Activated CD4-positive, alpha-beta T cell treated with anti-CD3 and anti-CD28 coated beads, Interleukin-2, amount 50 U/mL, for 1 hour (primary cell): ENCODE results near the gene MRPS27.

Experiments
- DNase-seq: peaks from one replicate; pipeline ENCODE4 v3.0.0-alpha.2; 2020

The MRPS27 gene

DNA sequence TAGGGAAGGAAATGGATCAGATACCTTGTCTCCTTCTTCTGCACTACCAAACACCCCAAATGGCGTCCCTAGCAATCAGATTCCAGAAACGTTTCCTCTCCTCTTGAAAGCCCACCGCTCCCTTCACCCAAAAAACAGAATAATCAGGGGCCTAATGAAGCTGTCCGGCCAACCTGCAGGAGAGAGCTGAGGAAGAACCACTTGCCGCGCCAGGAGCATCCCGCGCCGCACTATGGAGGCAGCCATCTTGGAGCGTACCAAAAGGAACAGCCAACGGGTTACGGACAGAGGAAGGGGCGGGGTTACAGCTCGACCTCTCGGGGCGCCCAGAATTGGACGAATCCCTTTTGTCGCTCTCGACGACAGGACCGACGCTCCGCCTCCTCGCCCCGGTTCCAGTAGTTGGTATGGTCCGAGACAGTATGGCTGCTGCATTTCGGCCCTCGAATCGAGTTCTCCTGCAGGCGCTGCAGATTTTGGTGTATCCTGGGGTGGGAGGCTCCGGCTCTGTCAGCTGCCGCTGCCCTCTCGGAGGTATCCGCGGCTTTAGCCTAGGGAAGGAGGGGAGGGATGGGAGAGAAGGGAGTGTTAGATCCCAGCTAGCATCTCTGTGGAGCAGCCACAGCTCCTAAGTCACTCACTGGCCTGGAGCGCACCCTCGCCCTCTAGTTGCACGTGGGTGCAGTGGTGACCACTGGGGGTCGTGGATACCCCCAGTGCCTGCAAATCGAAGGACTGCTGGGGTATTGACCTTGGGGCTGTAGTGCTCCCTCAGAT is at the start of gene MRPS27, which contains the start of gene PTCD2:
Gene MRPS27 (minus strand): TSS at position 265 of the 777 bp plus-strand sequence. CDS start 19 bp downstream, at position 246.
Gene PTCD2 (plus strand): TSS at position 398 of the 777 bp plus-strand sequence. CDS start 10 bp downstream, at position 408.
- peak; percentile 93 for DNase-seq

DNA sequence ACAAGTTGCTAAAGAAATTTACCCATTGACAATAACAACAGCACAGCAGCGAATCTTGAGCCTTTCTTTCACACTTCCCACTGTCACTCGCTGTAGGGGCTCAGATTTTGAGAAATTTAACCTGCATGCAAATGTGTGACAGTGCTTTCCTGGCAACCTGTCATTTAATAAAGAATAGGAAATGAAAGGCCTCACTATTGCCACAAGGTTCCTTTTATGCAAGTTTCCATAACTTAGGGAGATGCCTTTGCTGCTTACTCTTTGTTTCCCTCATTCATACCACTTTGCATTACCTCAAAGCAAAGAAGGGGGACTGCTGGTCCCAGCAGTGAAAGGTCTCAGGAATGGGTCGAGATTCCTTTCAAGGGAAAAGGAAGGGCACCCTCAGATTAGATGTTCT is 49.7 kb upstream of the MRPS27 start:
- no peak for DNase-seq

DNA sequence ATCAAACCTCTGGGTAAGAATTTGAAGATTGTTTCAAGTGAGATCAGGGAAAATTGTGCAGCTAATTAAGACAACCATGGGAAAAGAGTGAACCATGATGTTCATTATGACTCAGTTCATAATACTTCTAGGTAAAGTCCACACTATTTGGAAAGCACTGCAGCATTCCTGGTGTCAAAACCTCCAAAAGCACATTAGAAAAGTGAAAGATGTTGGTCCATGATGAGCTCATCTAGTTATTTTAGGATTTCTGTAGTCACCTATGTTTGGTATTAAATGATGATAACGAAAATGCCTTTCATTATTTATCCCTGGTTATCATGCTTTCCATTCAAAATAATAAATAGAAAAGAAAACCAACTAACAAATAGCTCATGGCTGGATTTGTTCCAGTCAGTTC is 49.3 kb upstream of the MRPS27 start:
- DNase-seq, result no peak

DNA sequence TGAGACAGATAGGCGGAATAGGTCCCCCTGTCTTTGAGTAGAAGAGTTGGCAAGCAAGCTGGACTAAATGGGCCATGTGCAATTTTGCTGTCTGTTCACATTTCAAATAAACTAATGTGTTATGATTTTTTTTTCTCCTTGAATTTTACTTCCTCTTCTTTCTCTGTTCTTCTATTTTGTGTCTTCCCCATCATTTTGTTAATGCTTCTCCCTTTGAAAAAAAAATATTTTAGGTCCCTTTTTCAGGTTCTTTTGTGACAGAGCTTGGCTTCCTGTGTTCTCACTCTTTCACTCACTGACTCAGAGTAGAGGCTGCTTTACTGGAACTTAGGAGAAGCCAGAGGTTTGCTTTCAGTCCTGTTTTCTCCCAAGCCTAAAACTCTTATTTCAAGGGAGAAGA is 48.2 kb upstream of the MRPS27 start:
- DNase-seq, result no peak

DNA sequence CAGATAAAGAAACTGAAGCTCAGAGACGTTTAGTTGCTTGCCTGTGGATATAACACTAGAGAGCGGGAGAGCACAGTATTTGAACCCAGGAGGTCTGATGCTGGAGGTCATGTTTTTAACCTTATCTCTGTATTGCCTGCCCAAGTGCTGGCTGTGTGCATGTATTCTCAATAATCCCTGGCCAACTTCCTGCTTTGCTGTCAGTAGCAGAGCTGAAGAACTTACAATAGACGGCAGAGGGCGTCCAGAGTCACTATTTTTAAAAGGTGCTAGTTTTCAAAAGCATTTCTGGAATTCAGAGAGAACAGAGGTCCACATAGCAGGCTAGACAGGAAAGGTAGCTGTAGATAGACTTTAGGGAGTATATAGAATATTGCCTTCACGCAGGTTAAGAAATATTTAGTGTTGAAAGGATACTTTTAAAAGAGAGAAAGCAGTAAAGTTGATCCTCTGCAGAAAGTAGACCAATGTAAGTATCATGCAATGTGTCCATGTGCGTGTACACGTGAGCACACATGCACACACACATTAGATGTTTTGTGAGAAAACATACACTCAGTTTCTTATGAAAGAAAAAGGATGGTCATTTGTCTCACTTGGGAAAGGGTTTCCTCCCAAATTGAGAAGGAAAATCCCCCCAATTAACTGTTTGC is 46.4 kb upstream of the MRPS27 start:
- DNase-seq, result peak; percentile 5

DNA sequence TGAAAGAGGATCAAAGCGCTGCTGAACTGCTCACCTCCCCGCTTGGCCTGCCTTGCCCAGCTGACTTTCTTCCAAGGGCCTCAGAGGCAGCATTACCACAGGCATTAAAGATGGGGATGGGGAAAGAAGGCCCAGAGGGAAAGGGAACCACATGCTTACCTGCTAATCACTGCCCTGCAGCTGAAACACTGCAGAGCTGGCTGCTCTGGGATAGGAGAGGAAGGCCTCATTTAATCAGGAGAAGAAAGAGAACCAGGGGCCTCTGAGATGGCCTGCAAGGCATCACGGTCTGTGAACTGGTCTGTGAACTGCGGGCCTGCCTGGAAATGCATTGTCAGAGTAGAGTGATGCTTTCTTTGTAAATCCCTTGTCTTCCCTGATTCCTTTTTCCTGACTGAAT is 44.9 kb upstream of the MRPS27 start:
- DNase-seq, result no peak

DNA sequence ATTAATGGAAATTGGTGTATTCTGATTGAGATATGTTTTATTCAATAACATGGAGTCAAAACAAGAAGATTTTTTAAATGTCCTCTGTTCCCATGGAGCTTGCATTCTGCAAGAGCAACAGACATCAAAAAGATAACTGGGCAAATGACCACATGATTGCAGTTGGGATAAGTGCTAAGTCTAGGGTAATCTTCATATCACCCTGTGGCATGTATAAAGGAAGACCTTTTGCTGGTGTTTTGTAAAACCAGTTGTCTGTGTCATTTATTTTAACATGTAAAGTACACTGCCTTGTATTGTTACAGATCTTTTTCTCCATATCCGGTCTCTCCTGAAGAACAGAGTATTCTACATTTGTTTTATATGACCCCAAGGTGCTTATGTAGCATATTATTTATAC is 44.1 kb upstream of the MRPS27 start:
- DNase-seq, result no peak

DNA sequence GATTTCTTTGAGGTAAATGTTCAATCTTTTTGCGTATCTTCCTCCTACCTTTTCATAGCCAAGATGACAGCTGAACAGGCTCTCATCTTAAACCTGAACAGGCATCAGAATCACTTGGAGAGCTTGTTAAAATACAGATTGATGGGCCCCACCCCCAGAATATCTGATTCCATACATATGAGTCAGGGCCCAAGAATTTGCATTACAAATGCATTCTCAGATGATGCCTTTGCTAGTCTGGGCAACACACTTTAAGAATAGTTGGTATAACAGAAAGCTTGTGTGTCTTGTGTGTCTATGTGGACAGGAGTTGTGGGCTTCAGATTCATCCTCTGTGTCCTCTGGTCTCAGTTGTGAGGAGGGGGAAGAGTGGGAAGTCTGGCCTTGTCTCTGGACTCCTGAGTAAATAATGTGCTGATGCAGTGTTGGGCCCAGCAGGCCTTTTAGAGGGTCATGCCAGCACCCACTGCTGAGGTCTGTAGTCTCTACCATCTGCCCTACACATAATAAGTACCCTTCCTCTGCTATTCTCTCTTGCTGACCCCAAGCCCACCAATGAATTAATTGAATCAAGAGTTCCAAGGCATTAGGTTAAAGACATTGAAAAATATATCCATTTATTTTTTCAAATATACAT is 43.2 kb upstream of the MRPS27 start:
- DNase-seq, result no peak

DNA sequence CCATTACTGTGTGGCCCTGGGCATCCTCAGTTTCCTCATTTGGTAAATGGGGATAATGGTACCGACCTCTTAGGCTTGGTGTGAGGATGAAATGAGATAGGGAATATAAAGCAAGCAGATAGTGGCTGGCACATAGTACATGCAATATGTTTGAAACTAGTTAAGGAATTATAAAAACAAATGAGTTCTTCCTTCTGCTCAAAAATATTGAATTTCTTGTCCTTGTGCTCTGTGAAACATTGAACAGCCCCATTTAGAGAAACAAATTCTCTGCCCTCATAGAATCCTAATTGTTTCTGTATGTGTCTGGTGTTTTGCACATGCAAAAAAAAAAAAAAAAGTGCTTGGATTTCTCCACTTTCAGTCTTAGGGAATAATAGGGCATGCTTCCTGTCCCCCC is 39.8 kb upstream of the MRPS27 start:
- DNase-seq, result no peak

DNA sequence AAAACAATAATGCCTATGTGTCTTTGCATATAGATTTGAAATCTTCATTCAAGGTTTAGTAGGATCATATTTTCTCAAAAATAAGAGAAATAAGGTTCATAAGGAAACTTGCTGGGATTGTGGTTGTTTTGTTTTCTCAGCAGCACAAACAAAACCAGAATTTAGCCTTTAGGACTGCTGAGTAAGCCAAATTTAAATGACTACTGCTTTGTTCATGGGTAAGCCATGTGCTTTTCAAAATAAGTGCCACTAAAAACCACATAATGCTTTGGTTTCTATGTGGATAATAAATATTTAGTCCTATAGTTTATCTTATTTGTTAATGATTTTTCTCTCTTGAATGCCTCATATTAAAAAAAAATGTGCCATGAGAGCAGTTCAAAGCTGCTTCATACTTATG is 38.9 kb upstream of the MRPS27 start:
- no peak for DNase-seq

DNA sequence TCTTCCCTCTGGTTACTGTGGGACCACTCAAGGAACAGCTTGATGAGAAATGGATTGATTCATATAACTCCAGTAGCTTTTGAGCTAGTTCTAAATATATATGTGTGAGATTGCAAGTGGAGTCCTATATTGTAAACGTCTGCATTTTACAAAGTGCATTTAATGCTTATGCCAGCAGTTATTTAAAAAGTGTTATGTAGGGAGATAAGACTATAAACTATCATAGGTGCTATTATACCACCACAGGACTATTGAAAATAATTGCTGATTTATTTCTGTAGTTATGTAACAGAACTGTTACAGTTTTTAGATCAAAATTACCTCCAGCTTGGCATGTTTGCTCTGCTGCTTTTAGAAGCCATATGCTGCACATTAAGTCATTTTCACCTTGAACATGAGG is 36.3 kb upstream of the MRPS27 start:
- DNase-seq, result no peak

DNA sequence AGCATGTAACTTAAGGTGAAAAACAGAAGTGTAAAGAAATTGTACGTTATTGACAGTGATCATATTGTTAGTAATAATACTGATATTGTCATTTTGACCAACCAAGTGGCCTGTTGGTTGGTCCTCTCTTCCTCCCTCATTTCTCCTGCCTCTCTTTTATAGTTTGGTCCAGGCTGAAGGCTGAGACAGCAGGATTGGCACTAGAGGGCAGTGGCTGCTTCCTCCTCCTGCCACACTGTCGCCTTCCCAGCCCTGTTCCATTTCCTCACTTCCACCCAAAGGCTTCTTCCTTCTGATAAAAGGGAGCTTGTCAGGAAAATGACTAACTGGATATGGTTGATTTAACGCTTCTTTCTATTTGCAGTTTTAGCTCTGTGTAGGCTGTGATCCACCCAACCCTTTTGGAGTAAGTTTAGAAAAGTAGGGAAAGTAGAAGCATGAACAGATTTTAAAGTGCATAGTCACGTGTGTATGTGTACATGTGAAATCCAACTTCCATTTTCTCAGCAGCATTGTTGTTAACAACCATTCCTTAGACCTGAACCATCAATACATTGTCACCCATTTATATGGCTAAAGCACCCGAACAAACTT is 35.8 kb upstream of the MRPS27 start:
- no peak for DNase-seq

DNA sequence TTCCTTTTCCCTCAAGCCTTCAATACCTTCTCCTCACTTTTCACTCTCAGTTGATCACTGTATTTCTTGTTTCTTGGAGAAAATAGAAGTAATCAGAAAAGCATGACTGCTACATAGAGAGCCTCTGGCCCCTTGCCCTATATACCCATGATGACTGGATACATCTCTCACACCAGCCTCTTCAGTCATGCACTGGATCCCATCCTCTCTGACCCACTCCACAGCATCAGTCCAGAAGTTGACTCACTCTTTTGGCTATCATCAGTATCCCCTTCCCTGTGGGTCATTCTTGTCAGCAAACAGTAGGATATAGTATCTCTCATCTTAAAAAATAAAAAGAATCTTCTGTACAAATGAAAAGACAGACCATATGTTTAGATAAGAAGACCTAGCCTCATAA is 33.0 kb upstream of the MRPS27 start:
- DNase-seq, result no peak

DNA sequence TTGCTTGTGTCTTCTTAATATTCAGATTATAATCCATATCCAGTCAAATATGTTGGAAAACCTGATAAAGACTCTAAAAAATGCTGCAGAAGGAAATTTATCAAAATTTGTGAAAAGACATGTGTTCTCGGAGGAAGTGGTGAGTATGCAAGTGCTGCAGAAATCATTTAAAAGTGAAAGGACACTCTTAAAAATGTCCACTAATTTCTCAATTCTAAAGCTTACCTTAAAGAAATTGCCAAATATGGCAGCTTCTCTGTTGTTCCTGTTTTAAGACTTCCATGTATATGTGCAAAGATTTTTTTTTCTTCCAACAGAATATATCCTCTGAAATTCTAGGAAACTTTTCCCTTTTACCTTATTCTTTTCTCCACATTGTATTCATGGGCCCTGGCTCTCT is 32.6 kb upstream of the MRPS27 start:
- no peak for DNase-seq

DNA sequence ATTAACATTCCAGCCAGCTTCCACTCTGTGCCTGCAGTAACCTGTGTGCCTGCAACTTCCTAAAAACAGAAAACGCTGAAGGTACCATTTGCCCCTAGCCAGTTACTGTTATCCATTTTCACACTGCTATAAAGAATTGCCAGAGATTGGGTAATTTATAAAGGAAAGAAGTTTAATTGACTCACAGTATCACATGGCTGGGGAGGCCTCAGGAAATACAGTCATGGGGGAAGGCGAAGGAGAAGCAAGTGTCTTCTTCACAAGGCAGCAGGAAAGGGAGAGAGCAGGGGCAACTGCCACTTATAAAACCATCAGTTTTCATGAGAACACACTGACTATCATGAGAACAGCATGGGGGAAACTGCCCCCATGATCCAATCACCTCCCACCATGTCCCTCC is 31.3 kb upstream of the MRPS27 start:
- no peak for DNase-seq

DNA sequence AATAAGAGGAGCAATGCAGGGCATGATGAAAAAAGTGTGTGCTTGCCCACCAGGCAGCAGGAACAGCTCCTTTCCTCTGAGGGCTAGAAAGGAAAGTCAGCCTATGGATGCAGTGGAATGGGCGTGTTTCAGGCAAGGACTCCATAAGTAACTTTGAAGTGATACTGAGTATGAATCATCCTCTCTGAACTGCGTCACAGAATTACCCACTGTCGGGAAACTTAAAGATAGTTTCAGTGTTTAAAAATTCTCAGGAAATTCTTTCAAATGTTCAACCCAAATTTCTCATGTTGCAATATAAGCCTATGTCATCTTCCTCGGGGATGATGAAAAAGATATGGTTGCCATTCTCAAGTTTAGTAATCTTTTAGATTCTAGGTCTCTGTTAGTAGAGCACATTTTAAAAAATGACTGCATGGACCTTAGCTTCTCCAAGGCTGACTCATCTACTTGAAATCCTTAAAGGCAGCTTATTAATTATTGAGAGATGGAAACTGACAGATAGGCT is 27.8 kb upstream of the MRPS27 start:
- DNase-seq, result no peak

DNA sequence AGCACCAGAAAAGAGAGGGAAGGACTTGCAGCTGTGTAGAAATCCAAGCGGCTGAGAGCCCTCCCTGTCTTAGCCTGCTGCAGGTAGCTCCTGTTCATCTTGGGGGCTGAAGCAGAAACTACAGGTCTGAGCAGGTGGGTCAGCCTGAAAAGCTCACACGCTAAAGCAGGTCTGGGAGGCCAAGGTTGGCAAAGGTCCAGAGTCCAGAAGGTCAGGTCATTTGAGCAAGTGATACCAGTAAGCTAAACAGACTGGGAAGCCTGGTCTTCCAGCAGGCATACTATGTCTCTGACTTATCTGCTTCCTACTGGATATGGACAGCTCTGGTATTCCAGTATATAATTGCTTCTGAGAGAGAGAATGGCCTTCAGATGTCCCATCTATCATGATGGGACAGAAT is 26.4 kb upstream of the MRPS27 start:
- no peak for DNase-seq

DNA sequence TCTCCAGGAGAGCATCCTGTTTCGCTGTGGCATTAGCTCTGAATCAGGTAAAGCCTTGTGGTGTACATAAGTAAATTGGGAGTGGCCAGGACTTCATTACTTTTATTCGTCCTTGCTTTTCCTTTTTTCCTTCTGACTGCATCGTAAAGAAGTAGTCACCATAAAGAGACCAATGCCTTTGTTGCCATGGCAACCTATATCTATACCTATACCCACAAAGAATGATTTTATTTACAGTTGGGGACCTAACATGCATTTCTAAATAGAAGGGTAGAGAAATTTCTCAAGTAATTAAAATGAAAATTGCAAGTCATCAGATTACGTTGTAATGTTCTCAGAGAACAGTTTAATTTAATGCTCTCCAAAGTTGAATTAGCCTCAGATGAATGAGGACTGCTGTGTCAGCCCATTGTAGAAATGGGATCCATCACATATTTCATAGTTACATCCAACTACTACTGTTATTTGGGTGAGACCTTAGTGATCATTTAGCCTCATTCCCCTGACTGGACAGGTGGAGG is 18.7 kb upstream of the MRPS27 start:
- DNase-seq, result no peak

DNA sequence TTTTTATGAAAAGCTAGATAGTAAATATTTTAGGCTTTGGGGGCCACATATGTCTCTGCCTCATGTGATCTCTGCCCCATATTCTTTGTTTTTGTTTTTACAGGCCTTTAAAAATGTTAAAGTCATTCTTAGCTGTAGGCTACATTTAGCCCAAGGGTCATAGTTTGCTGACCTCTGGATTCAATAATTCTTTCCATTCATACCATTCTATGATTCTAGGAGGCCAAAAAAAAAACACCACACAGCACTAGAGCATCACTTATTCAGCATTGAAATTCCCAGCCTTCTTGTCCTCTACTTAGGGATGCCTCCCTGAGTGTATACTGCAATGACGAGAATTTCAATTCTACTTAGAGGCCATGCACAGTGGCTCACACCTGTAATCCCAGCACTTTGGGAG is 17.1 kb upstream of the MRPS27 start:
- no peak for DNase-seq

DNA sequence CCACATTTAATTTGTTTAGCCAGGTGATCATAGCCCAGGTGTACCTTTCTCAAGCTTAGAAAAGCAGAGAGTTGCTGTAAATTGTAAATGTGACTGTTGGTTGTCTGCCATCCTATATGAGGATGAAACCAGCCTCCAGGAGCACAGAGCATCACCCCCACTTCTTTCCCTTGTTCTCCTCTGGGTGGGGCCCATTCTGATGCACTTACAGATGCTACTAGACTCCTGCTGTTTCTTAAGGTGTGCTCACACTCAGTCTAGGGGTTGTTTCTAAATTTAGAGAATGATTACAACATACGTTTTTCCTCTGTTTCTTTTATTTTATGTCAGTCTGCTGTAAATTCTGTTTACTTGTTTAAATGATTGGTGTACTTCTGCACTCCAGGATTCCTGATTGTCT is 10.7 kb upstream of the MRPS27 start:
- no peak for DNase-seq

DNA sequence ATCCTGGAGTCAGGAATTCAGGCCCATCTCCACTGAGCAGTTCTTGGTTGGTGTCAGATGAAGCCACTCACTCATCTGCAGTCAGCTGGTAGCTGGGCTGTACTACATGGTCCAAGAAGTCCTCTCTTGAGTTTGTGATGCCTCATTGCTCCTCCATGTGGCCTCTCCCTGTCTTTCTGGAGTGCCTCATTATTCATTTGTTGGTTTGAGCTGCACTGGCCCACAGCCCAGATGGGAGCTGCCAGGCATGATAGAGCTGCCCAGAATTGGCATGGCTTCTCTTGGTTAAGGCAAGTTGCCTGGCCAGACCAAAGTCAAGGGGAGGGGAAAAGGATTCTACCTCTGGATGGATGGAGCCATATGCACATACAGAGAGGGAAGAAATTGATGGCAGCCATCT is 8.1 kb upstream of the MRPS27 start:
- DNase-seq, result no peak

DNA sequence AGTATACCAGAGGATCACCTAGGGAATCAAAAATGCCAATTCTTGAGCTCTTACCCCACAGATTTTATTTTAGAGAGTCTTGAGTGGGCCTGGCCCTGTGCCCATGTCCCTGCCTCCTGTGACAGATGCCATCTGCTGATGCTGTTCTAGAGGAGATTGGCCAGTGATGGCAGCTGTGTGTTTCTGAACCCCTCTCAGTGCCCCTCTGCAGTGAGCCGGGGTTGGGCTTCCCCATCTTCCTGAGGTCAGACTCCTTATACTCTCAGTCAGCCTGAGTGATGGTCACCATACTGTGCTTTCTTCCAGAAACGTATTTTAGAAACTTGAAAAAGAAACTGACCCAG is 6.2 kb upstream of the MRPS27 start:
- no peak for DNase-seq

DNA sequence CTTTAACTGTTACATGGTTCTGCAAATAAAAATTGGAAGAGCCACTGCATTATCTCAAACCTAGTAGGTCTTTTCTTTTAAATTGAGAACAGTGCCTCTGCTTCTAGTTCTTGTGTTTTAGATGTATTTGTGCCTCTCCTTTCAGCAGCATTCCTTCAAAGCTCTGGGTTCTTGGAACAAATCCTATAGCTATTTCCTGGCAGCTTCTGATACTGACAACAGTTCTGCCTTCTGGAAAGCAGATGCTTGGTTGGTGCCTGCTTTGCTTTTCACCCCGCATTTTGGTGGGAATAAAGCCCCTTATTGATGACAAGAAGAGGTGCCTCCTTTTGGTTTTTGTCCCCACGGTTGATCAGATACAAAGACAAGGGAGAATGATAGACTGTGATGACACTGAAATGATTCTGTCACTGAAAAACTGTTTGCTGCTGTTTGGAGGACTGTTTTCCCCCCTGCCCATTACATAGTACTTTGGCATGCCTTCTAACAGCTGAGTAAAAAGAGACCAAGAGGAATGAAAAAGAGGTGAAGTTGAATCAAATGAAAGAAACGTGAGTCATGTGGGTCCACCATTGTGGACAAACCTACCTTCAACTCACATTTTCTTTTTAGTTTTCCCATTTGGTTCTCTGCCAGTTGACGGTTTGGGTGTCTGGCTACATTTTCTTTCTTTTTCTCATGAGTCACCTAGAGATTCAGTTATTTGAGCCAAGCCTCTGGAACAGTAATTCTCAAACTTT is 5.7 kb upstream of the MRPS27 start:
- DNase-seq, result no peak
